Activated effector memory CD4-positive, alpha-beta T cell treated with anti-CD3 and anti-CD28 coated beads, Interleukin-2, amount 50 U/mL, for 16 hours (primary cell): ENCODE measurements around the gene C16orf74.

Source experiments
- DNase-seq: peaks from one replicate; pipeline ENCODE4 v3.0.0-alpha.2; 2020

The C16orf74 gene

DNA sequence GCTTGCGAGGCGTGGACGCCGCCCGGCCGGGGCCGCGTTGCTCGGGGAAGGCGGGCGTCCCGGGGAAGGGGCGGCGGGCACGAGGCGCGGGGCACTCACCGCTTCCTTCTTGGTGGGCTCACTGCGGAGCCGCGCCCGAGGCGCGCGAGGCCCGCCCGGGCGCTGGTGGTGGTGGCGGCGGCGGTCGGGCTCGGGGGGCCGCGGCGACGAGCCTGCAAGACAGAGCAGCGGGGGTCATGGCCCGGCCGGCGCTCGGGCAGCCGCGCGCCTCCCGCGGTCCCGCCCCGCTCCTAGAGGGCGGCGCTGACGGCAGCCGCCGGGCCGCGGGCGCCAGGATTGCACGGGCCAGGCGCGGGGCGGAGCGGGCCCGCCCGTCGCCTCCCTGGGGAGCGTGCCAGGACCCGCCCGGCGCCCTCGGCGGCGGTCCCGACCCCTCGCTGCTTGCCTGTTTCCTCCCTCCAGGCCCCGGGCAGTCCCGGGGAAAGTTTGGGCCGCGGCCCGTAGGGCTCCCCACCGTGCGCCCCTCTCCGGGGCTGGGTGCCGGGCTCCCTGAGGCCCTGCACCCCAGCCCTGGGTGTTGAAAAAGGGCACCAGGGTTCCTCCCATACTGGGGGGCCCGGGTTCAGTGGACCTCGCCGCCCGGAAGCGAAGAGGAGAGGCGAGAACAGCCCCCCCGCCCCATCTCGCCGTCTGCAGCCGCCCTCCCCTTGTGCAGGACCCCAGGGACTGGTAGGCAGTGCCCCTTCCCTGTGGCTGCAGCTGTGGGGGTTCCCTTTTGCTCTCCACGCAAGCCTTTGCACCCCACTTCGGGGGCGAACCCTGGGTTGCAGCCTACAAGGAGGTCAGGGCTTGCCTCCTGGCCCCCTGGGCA, at the start of gene C16orf74:
Gene C16orf74 (minus strand): TSS at position 270 of the 871 bp plus-strand sequence. CDS start 15,879 bp downstream, outside the sequence.
- no peak for DNase-seq

DNA sequence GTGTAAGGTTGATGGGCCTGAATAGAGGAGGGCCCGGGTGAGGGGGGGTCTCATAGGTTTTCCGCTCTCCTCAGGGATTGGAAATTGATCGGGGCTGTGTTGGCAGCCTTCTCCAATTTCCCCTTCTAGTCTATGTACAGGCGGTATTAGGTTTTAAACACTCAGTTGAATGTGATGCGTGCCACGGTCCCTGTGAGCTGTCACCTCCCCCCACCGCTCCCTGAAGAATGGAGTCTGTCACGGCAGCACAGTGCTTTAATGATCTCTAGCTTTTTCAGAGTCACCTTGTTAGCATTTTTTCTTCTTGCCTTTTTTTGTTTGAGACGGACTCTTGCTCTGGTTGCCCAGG, 49.4 kb upstream of the C16orf74 start:
- DNase-seq, result peak; percentile 81

DNA sequence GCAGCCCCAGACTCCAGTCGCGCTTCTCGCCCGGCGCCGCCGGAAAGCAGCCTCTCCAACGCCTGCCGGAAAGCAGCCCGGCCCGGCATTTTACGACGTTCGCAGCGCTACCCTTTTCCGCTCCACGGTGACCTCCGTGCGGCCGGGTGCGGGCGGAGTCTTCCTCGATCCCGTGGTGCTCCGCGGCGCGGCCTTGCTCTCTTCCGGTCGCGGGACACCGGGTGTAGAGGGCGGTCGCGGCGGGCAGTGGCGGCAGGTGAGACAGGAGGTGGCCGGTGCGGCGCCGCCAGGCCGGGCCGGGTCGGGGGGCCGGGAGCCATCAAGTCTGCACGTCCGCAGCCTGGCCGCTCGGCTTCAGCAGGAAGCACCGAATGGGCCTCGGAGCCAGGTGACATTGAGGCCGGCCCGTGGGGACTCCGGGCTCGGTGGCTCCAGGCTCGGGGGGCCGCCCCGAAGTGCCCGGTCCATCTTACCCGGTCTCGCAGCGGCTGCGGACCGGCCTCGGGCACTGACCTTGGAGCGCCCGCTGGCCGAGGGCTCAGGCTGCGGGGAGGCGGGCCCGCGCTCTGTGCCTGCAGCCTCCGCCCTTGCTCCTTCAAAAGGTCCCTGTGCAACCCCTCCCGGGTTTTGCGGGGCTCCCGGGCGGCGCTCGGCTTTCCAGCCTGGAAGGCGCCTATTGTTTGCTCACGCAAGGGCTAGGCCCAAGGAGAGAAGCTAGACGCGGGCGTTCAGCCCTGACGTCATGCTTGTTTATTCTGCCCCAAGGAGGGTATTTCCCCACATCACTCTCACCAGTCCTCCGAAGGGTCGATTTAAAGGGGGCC, 48.8 kb upstream of the C16orf74 start, which contains the start of the genes COX4I1 and EMC8:
Gene COX4I1 (plus strand): TSS at position 199 of the 824 bp plus-strand sequence. CDS start 1,511 bp downstream, outside the sequence.
Gene EMC8 (minus strand): TSS at position 48 of the 824 bp plus-strand sequence. CDS start 249 bp downstream, outside the sequence.
- DNase-seq, result peak; percentile 97

DNA sequence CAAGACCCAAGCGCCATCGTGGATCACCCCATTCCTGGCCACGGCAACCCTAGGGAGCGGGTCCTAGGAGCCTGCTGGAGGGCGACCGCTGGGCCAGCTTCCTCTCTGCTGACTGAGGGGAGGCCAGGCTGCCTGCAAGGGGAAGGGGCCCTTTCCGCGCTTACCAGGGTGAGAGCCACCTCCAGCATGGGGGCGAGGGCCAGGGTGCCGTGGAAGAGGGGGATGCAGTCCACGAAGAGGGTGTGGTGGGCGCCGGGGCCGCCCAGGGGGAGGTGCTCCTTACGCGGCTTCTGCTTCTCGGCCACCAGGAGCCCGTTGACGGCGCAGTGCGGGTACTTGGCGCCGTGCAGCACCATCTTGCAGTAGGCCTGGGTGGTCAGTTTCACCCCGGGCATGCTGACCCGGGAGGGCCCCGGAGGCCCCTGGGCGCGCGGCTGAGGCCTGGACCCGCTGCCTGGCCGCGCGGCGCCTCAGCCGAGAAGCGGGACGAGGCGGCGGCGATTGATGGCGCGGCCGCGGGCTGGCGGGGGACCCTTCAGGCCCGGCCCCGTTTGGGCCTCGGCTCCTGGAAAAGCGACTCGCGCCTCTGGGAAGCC, 48.1 kb upstream of the C16orf74 start:
- DNase-seq, result peak; percentile 79

DNA sequence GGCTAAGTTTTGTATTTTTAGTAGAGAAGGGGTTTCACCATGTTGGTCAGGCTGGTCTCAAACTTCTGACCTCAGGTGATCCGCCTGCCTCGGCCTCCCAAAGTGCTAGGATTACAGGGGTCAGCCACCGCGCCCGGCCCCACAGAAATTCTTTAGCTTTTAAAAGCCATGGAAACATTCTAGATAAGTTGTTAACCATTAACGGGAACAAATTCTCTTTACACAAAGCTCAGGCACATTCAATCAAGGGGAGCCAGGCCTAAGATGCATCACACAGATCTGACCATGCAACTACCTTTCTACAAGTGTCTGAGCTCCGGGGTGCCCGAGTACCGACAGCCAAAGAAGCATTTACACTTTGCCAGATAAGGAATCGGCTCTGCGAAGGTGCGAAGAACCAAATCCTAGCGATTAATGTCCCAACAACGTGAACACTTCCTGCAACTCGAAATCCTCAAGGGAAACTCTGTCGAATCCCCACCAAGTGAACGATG, 47.4 kb upstream of the C16orf74 start:
- DNase-seq, result no peak

DNA sequence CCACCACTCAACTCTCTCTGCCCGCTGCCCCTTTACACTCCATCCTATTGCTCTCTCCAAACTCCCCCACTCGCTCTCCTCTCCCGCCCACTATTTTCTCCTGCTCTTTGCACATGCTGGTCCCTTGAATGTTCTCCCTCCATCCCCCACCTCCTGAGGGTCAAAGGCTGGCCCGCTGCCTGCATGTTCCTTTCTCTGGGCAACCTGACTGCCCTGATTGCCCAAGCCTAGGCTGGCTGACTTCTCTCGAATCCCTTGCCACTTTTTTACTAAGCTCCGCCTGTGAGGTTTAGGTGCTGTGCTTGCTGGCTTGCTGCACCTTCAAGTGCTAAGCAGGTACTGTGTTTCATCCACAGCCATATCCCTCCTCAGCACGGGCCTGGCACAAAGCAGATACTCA, 45.7 kb upstream of the C16orf74 start:
- DNase-seq, result no peak

DNA sequence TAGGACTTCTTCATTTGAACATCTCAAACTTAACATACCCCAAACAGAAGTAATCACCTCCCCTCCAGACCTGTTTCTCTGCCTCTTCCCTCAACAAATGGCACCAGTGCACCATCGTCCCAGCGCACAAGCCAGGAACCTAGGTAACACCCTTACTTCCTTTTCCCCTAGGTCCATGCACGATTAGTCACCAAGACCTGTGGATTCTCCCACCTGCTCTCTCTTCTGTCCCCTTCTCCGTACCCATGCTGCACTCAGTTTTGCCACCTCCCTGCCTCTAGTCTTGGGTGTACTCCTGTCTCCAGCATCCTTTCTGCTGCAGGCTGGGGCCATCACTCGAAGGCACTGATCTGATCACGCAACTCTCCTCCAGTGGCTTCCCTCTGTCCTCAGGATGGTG, 45.3 kb upstream of the C16orf74 start:
- no peak for DNase-seq

DNA sequence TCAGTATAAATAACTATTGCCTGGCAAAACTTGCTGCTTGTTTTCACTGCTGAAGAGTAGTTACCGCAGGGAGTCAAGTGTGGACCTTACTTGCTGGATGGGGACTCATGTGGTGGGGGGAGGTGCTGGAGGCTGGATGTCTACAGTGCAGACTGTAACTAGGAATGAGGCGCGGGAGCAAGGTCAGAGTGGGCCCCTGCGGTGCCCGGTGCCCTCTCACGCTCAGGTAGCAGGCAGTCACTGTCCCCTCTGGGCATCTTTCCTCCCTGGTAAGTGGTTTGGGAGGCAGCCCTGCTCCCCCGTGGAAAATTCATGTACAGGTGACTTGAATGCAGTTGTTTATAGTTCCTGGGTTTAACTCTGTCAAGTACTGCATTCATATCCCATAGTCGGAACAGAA, 43.8 kb upstream of the C16orf74 start:
- DNase-seq, result no peak

DNA sequence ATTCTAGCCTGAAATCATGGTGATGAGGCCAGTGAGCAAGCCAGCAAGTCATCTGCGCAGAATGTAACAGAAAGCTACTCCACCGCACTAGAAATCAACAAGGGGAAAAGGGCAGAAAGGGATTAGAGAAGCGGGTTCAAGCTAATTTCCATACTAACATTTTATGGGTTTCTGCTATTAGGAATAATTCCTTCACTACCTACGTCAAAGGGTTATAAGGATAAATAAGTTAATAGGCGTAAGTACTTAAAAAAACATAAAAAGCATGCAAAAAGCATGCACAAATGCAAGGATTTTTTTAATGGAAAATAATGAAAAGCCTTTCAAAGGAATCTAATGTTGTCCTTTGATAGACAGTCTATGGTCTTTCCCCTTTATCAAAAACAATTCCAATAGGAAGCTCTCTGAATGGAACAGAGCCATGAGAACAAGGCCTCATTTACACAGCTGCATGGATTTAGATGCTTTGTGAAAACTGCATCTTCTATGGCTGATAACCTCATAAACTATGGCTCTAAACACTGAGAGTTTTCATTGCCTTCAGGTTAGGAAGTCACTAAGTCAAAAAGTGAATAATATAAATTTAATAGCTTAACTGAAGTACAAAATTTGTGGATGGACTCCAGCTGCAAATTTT, 42.9 kb upstream of the C16orf74 start:
- DNase-seq, result no peak

DNA sequence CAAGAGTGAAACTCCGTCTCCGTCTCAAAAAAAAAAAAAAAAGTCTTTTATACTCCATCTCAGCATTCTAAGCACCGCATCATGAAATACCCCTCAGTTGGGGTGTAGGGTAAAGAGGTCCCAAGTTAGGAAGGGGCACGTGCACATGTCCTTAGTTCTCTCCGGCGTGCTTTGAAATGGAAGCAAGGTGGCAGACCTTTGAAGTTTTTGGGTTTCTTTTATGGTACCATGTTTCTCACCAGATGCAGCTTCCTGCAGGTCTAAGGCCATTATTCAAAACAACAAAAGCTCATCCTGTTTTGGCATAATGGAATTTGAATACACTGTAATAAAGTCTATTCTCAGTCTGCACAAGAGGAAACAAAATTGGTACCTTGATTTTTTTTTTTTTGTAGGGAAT, 38.9 kb upstream of the C16orf74 start:
- no peak for DNase-seq

DNA sequence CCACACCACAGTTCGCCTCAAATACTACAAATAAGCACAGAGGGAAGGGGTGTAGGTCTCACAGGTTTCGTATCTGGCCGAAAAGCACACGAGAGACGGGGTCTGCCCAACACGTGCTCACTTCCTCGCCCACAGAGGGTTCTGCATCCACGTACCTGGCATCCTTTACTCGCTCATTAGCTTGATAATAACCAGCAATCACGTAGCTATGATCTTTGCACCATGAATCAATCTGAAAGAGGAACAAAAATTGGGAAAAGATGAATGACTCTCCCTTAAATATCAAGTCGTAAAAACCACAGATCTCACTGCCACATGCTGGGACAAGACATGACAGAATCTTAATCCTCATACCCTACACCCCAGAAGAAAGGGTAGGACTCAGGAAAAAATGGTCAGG, 37.9 kb upstream of the C16orf74 start:
- DNase-seq, result no peak

DNA sequence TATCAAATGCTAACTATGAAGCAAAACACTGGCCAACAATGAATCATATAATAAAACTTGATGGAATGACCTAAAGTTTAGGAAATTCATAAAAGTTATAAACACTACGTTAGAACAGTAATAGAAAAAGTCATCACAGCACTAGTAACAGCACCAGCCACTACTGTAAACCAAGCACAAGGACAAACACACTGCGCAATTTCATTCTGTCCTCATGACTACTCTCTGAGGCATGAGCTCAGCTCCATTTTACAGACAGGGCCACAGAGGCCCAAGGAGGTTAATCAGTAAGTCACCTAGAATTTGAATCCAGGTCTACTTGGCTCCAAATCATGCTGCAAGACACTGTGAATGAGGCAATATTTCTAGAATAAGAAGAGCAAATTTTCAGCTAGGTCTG, 35.0 kb upstream of the C16orf74 start:
- no peak for DNase-seq

DNA sequence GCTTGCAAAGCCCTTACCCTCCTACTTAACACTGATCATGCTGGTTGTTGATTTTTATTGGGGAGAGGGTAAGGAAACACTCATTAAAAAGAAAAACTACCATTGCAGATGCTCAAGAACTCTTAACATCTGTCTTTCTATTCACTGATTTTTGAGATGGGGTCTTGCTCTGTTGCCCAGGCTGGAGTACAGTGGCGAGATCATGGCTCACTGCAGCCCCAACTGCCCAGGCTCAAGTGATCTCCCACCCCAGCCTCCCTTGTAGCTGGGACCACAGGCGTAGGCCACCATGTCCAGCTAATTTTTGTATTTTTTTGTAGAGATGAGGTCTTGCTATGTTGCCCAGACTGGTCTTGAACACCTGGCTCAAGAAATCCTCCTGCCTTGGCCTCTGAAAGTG, 33.9 kb upstream of the C16orf74 start:
- DNase-seq, result no peak

DNA sequence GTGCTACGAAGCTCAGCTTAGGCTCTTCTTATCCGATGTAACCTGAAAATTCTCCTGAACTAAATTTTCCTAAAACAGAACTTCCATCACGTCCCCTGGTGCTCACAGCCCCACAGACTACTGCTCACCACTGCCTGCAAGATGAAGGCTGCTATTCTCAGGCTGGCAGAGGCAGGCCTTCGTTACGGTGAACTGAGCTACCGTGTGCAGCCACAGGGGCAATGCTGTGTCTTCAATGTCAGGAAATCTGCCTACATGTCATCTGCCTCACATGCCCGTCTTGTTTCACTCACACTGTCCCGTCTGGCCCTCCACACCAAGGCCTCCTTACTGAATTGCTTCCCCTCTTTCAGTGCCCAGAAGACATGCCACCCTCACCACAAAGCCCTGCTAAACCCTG, 32.5 kb upstream of the C16orf74 start:
- no peak for DNase-seq

DNA sequence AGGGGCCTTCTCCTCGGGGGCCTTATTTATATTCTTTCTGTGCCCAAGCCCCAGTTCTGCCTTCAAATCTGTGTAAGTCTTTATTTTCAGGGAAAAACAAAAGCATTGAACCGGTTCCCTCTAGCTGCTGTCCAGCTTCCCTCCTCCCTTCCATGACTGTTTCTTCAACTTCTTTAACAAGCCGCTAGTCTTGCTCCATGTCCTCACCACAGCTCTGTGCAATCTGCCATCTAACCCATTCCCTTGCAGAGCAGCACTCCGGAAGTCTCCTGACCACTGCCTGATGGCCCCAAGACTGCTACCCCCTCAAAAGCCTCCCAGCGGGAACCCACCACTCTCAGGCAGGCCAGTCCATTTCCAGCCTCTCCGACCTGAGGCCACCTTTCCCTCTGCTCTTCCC, 31.6 kb upstream of the C16orf74 start:
- no peak for DNase-seq

DNA sequence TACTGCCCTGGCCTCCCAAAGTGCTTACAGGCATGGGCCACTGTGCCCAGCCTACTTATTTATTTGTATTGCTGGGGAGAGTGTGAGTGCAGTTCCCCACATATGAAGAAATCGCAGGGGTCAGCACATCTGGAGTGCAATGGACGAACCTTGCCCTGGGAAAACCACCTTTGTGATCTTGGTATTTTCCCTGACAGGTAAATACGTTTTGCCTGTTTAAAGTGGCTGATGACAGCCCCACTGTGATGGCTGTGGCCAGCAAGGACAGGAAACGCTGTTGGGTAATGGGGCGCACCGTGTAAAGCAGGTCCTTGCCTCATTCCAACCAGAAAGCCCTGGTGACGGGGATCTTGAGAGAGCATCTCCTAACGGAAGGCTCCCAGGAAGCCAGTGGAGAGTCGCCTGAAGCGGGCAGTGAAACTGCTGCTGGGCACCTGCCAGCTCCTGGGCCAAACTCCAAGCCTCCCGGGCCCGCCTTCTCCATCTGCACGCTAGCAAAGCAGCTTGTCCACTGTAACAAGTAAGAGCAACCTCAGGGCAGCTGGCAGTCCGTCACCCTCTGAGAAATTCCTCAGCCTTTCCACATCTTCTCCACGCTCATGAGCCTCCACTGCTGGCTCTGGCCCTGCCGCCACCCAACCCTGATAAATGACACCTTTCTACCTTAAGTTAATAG, 30.9 kb upstream of the C16orf74 start:
- DNase-seq, result no peak

DNA sequence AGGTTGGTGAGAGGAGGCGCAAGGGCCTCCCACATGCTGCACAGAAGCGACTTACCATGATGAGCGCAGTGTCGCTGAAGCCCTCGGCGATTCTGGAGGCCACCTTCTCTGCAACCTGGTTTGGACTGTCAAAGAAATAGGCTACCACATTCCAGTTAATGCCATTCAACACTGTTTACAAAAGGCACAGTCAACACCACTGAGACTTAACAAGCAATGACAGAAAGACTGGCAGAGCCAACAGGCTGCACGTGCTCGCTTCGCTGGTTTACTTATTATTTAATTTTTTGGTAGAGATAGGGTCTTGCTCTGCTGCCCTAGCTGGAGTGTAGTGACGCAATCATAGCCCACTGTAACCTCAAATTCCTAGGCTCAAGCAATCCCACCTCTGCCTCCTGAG, 30.3 kb upstream of the C16orf74 start:
- no peak for DNase-seq

DNA sequence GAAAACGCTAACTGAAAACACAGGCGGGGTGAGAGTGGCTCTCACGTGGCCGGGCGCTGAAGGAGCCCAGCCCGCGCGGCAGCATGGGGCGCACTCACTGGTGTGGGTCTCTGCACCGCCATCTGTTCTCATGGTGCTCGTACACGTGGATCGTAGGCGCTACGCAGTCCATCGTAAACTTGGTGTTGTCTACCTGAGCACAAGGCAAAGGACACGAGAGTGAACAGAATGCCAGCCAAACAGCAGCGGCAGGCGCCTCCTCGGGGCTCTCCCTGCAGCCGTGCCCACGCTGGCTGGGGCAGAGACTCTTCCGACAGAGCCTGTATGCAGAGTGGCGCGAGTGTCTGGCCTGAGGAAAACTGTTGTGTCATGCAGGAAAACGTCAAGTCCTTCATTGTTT, 29.4 kb upstream of the C16orf74 start:
- no peak for DNase-seq

DNA sequence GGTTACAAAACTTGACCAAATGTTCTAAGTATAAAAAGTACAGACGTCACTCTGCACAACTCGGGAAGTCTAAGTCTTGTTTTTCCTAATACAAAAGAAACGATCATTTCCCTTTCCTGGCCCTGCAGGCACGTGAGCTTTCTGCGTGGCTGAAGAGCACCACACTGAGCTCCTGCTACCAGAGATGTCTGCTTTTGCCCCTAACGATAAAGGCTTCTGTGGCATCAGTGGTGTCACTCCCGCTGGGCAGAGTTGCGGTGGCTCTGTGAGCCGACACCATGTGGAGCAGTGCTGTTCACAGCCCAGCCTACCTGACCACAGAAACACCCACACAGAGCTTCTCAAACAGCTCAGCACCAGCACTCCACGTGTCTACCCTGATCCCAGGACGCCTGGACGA, 28.0 kb upstream of the C16orf74 start:
- no peak for DNase-seq

DNA sequence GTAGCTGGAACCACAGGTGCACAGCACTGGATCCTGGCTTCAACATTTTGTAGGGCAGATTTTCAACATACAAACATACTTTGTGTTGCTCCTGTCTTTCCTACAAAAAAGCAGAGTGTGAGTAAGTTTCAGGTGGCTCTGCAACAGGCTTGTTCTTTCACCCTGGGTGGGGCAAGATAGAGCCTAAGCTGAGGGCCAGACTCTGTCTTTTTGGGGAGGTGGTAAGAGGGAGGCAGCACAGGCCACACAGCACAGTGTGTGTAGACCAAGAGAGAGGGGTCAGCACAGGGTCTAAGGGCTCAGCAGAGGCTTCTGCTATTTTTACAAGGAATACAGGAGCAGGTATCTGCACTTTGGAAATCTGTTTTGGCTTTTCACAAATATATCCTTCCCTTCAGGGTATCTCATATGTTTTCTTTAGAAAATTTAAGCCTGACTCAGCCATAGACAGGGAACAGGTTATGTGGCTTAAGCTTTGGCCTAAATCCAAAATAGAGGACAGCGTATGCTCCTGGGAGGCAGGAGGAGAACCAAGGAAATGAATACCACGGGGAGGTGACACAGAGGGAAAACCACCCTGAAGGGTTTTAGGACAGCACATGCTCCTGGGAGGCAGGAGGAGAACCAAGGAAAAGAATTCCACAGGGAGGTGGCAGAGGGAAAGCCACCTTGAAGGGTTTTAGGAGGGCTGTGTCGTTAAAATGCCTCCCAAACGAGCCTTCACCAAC, 26.9 kb upstream of the C16orf74 start:
- DNase-seq, result no peak

DNA sequence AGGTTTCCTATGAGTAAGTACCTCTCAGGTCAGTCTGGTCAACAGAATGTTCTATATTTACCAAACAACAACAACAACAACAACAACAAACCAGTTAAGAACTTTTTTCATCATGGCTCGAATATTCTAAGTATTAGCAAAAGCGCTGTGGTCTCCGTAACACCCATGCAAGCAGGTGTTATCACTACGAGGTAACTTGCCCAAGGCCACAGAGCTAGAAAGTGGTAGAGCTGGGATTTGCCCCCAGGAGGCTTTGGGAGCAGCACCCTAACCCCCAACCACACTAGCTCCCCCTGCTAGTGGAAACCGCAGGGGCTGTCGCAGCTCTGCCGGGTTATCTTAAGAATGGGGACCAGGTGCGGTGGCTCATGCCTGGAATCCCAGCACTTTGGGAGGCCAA, 23.9 kb upstream of the C16orf74 start:
- DNase-seq, result no peak

DNA sequence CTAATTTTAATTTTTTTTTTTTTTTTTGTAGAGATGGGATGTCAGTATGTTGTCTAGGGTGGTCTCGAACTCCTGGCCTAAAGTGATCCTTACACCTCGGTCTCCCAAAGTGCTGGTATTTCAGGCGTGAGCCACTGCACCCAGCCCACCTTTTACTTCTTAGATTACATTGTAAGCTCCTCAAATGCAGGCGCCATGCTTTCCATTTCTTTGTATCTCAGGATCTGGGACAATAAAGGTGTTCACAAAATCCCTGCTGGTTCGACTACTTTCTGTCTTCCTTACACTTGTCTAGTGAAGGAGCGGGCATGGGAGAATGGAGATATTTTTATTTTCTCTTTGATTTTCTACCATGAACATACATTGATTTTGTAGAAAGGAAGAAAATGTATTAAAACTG, 23.2 kb upstream of the C16orf74 start:
- DNase-seq, result no peak
